Fibroblast of the conjunctiva (primary cell): ENCODE results near the gene PBLD.
"Not testable (repeated sequence)": the region's sequence is repeated elsewhere in the genome, so short reads cannot be mapped to it uniquely, and the experiment has no call there.

Source experiments
- DNase-seq: peaks from one replicate; pipeline ENCODE4 v3.0.0-alpha.2; 2010; ENCODE audit warnings: low read depth

PBLD gene

GRCh38 chr10:68330852-68331454 lies 1.8 kb downstream of the PBLD start:
- DNase-seq: peak; percentile 6

GRCh38 chr10:68329506-68329861 lies 3.2 kb downstream of the PBLD start:
- DNase-seq: no peak

GRCh38 chr10:68327889-68328786 lies 4.6 kb downstream of the PBLD start:
- peak; percentile 56 for DNase-seq

- not testable (repeated sequence) for DNase-seq
Observed at GRCh38 chr10:68324396-68324795, 8.3 kb downstream of the PBLD start.

- no peak for DNase-seq
Observed at GRCh38 chr10:68318331-68319059, 14.2 kb downstream of the PBLD start.

- DNase-seq: no peak
Observed at GRCh38 chr10:68315582-68315981, 17.1 kb downstream of the PBLD start.

- DNase-seq: not testable (repeated sequence)
Observed at GRCh38 chr10:68314930-68315329, 17.8 kb downstream of the PBLD start.

- no peak for DNase-seq
Observed at GRCh38 chr10:68310531-68310930, 22.2 kb downstream of the PBLD start.

GRCh38 chr10:68305854-68306253 lies 26.9 kb downstream of the PBLD start:
- no peak for DNase-seq

- no peak for DNase-seq
Observed at GRCh38 chr10:68303849-68304412, 28.8 kb downstream of the PBLD start.

GRCh38 chr10:68302871-68303270 lies 29.9 kb downstream of the PBLD start:
- DNase-seq: no peak

- DNase-seq: no peak
Observed at GRCh38 chr10:68302503-68302823, 30.3 kb downstream of the PBLD start.

- peak; percentile 60 for DNase-seq
Observed at GRCh38 chr10:68301790-68302502, 30.8 kb downstream of the PBLD start.

- DNase-seq: no peak
Observed at GRCh38 chr10:68301301-68301700, 31.4 kb downstream of the PBLD start.

GRCh38 chr10:68296843-68297663 lies 35.7 kb downstream of the PBLD start:
- peak; percentile 16 for DNase-seq

- DNase-seq: no peak
Observed at GRCh38 chr10:68290736-68291135, 42.0 kb downstream of the PBLD start.

- DNase-seq: no peak
Observed at GRCh38 chr10:68288717-68289116, 44.0 kb downstream of the PBLD start.

GRCh38 chr10:68284062-68285001 lies 48.4 kb downstream of the PBLD start:
- DNase-seq: no peak

GRCh38 chr10:68280758-68281157 lies 52.0 kb downstream of the PBLD start:
- DNase-seq: no peak
